Measurements from ENCODE around the gene TSC22D1. TPM values are rescaled to one million over a fixed set of nuclear protein-coding genes. Genes with fewer than 3 reads are reported as not detected.
"Not testable (repeated sequence)": the region's sequence is repeated elsewhere in the genome, so short reads cannot be mapped to it uniquely, and the experiment has no call there.

The TSC22D1 gene
- total RNA-seq (2014; rRNA removed; shearing (Covaris generic)): 36.5 and 37.3 TPM in 2 replicates
- polyA plus RNA-seq (2015; cell fraction: cytosol; rRNA removed): 57.4 and 62.7 TPM in 2 replicates
- 70.2 and 74.8 TPM in 2 replicates for polyA plus RNA-seq (2015; cell fraction: nucleus; rRNA removed)

DNA sequence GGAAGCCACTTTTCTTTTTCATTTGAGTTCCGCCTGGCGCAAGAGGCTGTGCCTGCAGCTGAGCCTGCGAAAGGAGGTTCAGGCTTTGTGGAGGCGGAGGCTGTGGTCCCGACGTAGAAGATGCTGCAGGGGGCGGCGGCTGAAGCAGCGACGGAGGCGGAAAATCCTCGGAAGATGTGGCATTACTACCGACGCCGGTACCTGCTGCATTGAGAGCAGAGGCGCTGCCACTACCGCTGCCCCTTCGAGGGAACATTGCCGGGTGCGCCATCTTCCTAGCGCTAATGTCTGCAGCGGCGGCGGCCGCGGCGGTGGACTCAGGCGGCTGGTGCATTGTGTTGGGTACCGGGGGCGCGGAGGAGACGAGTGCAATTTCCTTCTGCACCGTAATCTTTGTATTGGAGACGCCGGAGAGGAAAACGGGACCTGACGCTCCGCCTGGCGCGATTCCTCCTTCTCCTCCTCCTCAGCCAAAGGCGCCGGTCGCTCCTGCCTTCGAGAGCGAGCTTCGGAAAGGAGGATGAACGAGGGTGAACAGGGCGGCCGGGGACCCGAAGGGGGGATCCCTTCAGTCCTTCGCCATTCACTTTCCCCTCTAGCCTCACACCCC lies at the start of gene TSC22D1:
Gene TSC22D1 (minus strand): TSS at position 590 of the 610 bp plus-strand sequence. CDS start 256 bp downstream, at position 334.
- in situ Hi-C loops (cut with HindIII; ENCODE audit: low pct_unique_long_range_greater_than_20kb, low sequenced_read_pairs): no loop called here

DNA sequence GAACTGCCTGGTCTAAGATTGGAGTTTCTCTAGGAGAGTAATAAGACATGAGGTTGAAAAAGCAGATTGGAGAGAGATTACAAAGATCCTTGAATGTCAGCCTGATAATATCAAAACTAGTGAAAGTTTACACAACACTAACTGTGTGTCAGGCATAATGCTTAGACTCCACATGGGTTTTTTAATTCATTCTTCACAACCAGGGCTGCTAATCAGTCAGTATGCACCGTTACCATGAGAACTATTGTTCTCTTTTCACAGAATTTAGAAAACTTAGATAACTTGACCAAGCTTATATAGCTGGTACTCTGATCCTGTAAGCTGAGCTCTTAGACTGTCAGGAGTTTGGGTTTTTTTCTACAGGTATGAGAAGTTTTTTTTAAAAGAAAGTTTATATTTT lies 46.6 kb upstream of the TSC22D1 start:
- in situ Hi-C loops (cut with HindIII; ENCODE audit: low pct_unique_long_range_greater_than_20kb, low sequenced_read_pairs): no loop called here

More for the DNA sequence above, at the start of gene TSC22D1:
- DNase-seq (ENCODE audit: low read depth, low spot score): peak; percentile 28

DNA sequence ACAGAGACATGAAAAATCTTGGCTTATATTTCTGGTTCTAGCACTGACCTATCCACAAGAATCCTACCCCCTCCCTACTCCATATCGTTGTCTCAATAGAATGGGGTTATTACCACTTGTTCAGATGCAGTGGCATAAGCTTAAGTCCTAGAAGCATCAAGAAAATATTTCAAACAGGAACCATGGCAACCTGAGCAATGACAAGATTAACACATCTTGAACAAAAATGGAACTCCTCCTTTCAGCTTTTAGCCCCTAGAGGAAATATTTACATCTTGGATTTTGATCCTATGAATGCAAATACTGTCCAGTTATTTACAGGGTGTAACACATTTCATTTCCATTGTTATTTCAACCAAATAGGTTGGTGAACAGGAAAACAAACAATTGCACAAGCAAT lies 46.1 kb upstream of the TSC22D1 start:
- DNase-seq (ENCODE audit: low read depth, low spot score): no peak
- in situ Hi-C loops (cut with HindIII; ENCODE audit: low pct_unique_long_range_greater_than_20kb, low sequenced_read_pairs): no loop called here

More for the DNA sequence above, 46.6 kb upstream of the TSC22D1 start:
- no peak for DNase-seq (ENCODE audit: low read depth, low spot score)

DNA sequence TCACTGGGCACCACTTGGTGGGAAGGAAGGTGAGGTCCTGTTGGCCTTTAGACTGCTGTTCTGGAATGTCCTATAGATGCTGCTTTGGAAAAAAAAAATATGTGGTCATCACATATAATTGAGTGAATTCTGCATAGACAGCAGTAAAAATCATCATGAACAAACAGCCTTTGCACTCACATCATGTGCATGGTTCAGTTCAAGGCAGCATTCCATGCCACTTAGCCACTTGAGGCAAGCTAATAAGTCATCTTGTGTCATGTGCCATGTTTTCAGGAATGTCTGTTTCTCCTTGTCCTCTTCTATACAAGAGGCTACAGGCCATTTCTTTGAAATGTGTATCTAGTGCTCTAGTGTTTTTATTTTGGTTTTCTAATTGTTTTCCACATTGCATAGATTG lies 43.9 kb upstream of the TSC22D1 start:
- DNase-seq (ENCODE audit: low read depth, low spot score): peak; percentile 58
- in situ Hi-C loops (cut with HindIII; ENCODE audit: low pct_unique_long_range_greater_than_20kb, low sequenced_read_pairs): no loop called here

DNA sequence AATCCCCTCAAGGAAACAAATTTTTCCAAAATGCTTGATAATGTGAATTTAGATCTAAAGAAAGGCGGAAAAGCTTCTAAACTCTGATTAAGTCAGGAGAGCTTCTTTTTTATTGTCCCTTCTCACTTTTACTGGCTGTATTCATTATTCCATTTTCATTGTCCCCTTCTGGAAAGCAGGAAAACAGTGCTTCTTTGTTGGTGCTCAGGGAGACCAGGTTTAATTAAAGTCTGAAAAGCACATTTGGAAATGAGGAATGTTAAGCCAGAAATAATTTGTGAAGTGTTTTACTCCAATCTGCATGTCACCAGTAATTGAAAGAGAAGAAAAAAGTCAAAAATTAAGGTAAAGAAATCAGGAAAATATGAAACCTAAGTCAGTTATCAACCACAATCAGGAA lies 43.5 kb upstream of the TSC22D1 start:
- no peak for DNase-seq (ENCODE audit: low read depth, low spot score)
- in situ Hi-C loops (cut with HindIII; ENCODE audit: low pct_unique_long_range_greater_than_20kb, low sequenced_read_pairs): no loop called here

DNA sequence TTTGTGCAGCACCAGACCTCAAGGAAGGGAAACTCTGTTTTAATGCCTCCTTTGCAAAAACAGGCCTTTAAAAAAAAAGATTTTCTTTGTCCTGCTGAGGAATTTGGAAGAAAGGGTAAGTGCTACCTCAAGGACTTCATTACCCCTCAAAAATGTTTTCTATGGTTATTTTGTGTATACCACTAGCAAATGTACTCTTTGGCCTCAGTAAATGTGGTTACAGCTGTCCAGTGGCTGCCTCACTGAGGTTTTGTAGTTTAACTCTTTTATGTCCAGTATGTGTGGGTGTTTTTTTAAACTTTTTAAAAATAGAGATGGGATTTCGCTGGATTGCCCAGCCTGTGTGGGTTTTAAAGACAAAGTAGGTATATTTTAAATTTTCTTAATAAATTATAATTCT lies 42.2 kb upstream of the TSC22D1 start:
- in situ Hi-C loops (cut with HindIII; ENCODE audit: low pct_unique_long_range_greater_than_20kb, low sequenced_read_pairs): no loop called here
- DNase-seq (ENCODE audit: low read depth, low spot score): no peak

DNA sequence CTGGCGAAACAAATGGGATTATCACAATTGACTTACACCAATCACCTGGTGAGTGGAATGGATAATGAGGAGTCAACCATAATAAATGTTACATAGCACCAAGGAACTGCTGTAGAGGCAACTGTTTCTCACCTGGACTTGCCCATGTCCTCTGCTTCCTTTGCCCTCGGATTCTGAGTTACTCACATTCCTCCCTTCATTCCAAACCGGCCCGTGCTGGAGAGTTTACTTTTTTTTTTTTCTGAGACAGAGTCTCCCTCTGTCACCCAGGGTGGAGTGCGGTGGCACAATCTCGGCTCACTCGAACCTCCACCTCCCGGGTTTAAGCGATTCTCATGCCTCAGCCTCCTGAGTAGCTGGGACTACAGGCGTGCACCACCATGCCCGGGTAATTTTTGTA lies 41.5 kb upstream of the TSC22D1 start:
- no peak for DNase-seq (ENCODE audit: low read depth, low spot score)
- in situ Hi-C loops (cut with HindIII; ENCODE audit: low pct_unique_long_range_greater_than_20kb, low sequenced_read_pairs): no loop called here

DNA sequence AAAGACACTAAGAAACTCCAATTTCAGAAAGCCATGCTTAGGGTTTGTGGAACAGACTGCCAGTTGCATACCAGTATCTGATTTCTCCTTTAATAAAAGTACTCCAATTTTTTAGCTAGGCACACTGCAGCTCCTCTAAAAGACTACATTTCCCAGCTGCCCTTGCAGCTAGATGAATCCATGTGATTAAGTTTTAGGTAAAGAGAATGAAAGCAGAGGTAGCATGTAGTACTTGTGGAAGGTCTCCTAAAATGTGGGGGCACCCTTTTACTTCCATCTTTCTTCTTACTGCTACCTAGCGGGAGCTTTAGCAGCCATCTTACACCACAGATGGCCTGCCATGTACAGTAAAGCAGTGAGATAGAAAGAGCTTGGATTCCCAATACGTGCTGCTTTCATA lies 33.0 kb upstream of the TSC22D1 start:
- in situ Hi-C loops (cut with HindIII; ENCODE audit: low pct_unique_long_range_greater_than_20kb, low sequenced_read_pairs): no loop called here

DNA sequence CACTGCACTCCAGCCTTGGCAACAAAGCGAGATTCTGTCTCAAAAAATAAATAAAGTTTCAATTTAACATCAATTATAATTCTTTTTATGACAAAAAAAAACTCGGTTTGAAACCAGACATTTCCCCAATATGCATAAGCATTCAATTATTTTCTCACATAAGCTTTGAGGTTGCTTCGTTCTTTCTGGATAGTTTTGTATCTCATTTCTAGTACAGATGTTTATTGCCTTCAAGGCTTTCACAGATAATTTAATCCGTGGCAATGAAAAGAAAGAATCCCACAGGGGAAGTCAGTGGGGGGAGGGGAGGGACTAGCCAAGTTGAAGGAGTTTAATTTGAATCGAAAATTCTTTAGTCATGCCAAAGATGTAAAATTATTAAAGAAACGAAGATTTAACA lies 29.6 kb upstream of the TSC22D1 start:
- no peak for DNase-seq (ENCODE audit: low read depth, low spot score)
- in situ Hi-C loops (cut with HindIII; ENCODE audit: low pct_unique_long_range_greater_than_20kb, low sequenced_read_pairs): no loop called here

More for the DNA sequence above, 33.0 kb upstream of the TSC22D1 start:
- DNase-seq (ENCODE audit: low read depth, low spot score): peak; percentile 44

DNA sequence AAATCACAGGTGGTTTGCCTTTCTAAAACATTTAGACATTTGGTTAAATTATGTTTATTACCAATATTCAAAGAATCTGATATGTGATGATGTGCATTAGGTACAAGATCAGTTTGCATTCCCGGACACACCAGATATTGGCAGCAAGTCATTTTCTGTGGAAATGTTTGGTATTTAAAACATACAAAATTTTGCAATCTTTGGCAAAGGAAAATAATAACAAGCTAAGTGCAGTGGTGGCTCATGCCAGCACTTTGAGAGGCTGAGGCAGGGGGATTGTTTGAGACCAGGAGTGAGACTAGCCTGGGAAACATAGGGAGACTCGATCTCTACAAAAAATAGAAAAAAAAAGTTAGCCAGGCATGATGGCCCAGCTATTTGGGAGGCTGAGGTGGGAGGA lies 29.1 kb upstream of the TSC22D1 start:
- in situ Hi-C loops (cut with HindIII; ENCODE audit: low pct_unique_long_range_greater_than_20kb, low sequenced_read_pairs): no loop called here
- no peak for DNase-seq (ENCODE audit: low read depth, low spot score)

DNA sequence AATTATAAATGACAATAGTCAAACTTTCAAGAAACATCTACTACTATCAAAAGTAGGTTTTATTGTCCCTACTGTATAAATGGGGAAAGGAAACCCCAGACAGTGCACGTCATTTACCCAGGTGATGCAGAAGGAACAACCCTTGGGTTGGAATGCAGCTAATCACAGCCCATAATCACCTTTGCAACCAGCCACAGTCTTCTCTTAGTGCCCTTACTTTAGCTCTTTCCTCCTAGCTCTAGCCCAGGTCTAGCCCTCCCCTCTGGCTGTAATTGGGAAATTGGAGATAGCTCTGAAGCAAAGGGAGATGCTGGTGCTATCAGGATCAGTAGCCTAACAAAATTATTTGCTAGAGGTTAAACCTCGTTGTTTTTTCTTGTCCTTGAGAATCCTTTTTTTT lies 25.5 kb upstream of the TSC22D1 start:
- in situ Hi-C loops (cut with HindIII; ENCODE audit: low pct_unique_long_range_greater_than_20kb, low sequenced_read_pairs): no loop called here

DNA sequence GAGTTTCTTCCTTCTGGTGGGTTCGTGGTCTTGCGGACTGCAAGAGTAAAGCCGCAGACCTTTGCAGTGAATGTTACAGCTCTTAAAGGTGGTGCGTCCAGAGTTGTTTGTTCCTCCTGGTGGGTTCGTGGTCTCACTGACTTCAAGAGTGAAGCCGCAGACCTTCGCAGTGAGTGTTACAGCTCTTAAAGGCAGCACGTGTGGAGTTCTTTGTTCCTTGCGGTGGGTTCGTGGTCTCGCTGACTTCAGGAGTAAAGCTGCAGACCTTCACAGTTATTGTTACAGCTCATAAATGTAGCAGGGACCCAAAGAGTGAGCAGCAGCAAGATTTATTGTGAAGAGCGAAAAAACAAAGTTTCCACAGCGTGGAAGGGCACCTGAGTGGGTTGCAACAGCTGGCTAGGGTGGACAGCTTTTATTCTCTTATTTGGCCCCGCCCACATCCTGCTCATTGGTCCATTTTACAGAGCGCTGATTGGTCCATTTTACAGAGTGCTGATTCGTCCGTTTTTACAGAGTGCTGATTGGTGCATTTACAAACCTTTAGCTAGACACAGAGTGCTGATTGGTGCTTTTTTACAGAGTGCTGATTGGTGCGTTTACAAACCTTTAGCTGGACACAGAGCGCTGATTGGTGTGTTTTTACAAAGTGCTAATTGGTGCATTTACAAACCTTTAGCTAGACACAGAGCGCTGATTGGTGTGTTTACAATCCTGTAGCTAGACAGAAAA lies 17.9 kb upstream of the TSC22D1 start:
- in situ Hi-C loops (cut with HindIII; ENCODE audit: low pct_unique_long_range_greater_than_20kb, low sequenced_read_pairs); DNase-seq (ENCODE audit: low read depth, low spot score): not testable (repeated sequence)

More for the DNA sequence above, 25.5 kb upstream of the TSC22D1 start:
- DNase-seq (ENCODE audit: low read depth, low spot score): no peak

DNA sequence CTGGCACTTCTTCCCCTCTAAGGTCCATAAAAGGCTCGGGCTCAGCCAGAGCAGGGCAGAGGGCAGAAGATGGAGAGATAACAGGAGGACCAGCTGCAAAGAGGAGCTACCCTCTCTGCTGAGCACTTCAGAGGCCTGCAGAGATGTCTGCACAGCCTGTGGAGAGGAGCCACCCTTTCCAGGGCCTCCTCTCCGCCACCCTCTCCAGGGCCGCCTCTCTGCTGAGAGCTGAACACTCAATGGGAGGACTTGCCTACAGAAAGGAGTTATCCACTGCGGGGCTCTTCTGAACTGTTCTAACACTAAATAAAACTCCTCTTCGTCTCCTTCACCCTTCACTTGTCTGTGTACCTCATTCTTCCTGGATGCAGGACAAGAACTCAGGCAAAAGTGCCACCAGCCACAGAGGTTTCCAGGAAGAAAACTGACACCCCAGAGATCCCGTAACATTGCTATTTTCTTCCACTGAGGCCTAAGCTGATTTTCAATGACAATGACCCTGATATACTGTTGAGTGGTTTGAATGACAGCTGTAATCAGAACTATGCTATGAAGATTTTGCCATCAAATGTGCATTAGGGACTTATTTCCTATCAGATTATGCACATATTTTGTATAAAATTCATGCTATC lies 16.2 kb upstream of the TSC22D1 start:
- DNase-seq (ENCODE audit: low read depth, low spot score): no peak
- in situ Hi-C loops (cut with HindIII; ENCODE audit: low pct_unique_long_range_greater_than_20kb, low sequenced_read_pairs): no loop called here

DNA sequence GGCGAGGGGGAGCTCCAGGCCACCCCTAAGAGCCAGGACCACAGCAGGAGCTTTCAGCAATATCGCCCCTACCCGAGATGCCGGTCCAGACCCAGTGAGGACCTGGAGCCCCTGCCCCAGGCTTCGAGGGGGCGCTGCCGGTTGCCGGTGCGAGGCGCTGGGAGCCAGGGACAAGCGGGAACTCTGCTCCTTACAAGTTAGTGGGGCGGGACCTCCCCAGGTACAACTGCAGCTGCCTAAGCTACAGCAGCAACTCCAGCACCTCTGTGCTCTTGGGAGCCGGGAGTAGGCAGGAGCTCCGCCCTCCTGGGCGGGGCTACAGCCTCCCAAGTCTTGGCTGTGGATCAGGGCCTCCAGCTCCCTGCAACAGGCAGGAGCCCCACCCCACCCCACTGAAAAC lies 15.2 kb upstream of the TSC22D1 start:
- in situ Hi-C loops (cut with HindIII; ENCODE audit: low pct_unique_long_range_greater_than_20kb, low sequenced_read_pairs): no loop called here
- no peak for DNase-seq (ENCODE audit: low read depth, low spot score)

DNA sequence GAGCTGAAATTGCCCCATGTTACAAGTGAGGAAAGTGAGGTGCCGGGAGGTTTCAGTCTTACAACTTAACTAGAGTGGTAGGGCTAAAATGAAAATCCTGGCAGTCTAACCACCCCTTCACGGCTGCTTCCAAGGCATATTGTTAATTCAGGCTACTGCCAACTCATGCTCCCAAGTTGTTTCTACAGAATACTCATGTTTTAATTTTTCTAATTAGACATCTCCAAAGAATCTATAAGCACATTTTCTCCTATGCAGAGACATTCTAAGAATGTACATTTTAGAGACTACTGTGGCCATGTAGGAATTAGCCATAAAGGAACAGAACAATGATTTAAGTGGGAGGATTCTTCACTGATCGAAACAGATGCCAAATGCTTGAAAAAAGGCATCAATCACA lies 7.0 kb upstream of the TSC22D1 start:
- in situ Hi-C loops (cut with HindIII; ENCODE audit: low pct_unique_long_range_greater_than_20kb, low sequenced_read_pairs): no loop called here
- DNase-seq (ENCODE audit: low read depth, low spot score): no peak

DNA sequence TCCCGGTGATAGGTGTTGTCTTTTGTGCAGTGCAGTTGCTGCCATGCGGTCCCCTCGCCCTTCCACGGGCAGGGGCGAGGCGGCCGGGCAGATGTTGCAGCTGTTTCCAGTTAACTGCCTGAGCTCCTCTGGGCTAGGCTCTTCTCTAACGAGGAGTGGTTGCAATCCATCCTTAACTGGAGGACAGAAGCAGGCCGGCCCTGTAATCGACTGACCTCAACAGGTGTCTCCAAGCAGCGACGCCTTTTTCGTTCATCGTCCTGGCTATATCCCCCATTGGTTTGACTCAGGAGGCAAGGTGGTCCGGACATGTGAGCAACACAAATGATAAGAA lies 1.9 kb upstream of the TSC22D1 start:
- in situ Hi-C loops (cut with HindIII; ENCODE audit: low pct_unique_long_range_greater_than_20kb, low sequenced_read_pairs): no loop called here
- DNase-seq (ENCODE audit: low read depth, low spot score): no peak

DNA sequence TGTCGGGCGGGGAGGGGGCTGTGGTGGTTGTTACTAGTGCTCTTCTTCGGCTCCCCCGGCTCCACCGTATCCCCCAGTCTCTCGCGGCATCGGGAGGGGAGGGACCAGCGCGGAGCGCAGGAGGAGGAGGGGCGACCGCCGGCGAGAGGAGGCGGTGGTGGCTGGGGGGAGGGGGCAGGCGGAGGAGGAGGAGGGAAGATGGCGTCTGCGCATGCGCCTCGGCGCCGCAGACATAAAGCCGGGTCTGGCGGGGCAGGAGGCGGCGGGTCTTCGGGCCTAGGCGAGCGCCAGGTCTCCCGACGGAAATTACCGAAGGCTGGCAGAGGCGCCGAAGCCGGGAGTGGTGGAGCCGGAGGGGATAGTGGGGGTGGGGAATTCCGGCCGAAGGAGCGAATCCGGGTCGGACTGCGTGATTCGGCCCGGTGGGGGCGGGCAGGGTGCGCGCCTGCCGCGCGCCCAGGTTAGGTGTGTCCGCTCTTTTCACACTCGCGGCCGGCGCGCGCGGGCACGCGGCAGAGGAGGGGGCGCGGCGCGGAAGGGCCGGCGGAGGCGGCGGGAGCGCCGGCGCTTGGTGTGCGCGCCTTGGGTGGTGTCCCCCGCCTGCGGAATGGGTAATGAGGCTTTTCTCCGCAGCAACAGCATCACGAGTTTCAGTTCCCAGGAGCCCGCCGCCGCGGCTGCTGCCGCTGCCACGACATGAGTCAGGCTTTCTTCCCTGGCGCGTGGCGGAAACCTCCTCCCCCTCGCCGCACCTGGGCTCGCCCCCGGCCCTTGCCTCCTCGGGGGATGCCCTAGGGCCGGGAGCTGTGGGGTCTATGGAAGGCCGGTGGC lies 1.3 kb upstream of the TSC22D1 start:
- DNase-seq (ENCODE audit: low read depth, low spot score): peak; percentile 96
- in situ Hi-C loops (cut with HindIII; ENCODE audit: low pct_unique_long_range_greater_than_20kb, low sequenced_read_pairs): no loop called here
